B cell (primary cell): ENCODE measurements around the gene NLRC5.

Experiments used
- CTCF ChIP-seq: fragments of 200-600 bp; IDR thresholded peaks from one replicate; pipeline ENCODE4 v1.8.0; 2022; ENCODE audit warnings: antibody characterized with exemption, mild to moderate bottlenecking
- EZH2 ChIP-seq: IDR thresholded peaks from 2 replicates; pipeline ENCODE4 v1.6.1; 2012; ENCODE audit warnings: borderline replicate concordance, low read depth, mild to moderate bottlenecking, moderate library complexity, low read length; ENCODE audit not compliant: insufficient read depth, poor library complexity, severe bottlenecking

GRCh38 chr16:57125969-57126368 is 136.6 kb downstream of the NLRC5 start:
- TF ChIP-seq CTCF (no peak), EZH2 (no peak)
